ENCODE data around the gene PIF1. TPM values are rescaled to one million over a fixed set of nuclear protein-coding genes. Genes with fewer than 3 reads are reported as not detected.

PIF1 gene
- total RNA-seq, 4 donors from 2014 or later: 0.39 to 2.4 (median 1.1) TPM; not detected in 1

DNA sequence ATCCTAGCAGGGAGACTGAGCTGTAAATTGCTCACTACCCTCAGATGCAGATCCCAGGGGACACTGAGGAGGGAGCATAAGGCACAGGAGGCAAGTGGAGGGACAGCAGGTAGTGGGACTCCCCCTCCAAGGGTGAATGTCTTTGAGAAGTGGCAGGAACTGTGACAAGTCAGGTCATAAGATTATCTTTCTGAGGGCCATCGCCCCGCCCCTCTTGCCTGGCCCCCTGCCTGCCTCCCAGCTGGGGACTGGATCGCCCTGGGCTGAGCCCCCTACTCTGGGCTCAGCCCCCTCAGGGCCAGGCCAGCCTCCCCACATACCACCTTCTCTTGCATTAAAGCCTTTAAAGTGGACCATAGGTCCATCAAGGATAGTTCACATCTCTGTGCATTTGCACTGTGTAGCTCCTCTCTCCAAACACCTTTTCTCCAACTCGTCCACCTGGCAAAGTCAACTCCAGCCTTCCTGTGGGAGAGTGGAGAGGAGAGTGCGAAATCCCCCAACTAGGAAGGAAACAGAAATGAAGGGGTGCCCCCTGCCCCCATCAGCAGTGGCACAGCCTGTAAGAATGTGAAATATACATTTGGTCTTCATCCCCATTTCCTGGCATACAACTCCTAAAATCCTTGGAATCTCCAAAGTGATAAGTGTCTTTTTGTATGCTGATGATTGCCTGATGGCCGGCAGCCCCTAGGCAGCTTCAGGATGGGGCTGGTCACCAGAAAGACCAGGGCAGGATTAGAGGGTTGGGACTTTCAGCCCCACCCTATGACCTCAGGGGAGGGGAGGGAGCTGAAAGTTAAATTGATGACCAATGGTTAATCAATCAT is 14.7 kb downstream of the PIF1 start:
- Histone ChIP-seq H3K4me1 (peaks cover 0 to 3% (median 0%) of the 10 kb centered on the region in 4 donors), H3K4me3 (no peak overlapping the region), H3K27ac (no peak overlapping the region), H3K36me3 (no peaks in the 10 kb centered on the region), H3K9me3 (no peaks in the 10 kb centered on the region), H3K27me3 (peaks cover 0 to 6% of the 10 kb centered on the region in 2 donors)
- WGBS, 2 donors: 77 to 78% methylated on average over 6 of the region's 6 CpGs
- TF ChIP-seq, protein P1, sequence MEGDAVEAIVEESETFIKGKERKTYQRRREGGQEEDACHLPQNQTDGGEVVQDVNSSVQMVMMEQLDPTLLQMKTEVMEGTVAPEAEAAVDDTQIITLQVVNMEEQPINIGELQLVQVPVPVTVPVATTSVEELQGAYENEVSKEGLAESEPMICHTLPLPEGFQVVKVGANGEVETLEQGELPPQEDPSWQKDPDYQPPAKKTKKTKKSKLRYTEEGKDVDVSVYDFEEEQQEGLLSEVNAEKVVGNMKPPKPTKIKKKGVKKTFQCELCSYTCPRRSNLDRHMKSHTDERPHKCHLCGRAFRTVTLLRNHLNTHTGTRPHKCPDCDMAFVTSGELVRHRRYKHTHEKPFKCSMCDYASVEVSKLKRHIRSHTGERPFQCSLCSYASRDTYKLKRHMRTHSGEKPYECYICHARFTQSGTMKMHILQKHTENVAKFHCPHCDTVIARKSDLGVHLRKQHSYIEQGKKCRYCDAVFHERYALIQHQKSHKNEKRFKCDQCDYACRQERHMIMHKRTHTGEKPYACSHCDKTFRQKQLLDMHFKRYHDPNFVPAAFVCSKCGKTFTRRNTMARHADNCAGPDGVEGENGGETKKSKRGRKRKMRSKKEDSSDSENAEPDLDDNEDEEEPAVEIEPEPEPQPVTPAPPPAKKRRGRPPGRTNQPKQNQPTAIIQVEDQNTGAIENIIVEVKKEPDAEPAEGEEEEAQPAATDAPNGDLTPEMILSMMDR (IDR thresholded peaks at IDR 0.05): no peak
- DNase-seq (ENCODE audit: low spot score in 2 of 2): no peak

DNA sequence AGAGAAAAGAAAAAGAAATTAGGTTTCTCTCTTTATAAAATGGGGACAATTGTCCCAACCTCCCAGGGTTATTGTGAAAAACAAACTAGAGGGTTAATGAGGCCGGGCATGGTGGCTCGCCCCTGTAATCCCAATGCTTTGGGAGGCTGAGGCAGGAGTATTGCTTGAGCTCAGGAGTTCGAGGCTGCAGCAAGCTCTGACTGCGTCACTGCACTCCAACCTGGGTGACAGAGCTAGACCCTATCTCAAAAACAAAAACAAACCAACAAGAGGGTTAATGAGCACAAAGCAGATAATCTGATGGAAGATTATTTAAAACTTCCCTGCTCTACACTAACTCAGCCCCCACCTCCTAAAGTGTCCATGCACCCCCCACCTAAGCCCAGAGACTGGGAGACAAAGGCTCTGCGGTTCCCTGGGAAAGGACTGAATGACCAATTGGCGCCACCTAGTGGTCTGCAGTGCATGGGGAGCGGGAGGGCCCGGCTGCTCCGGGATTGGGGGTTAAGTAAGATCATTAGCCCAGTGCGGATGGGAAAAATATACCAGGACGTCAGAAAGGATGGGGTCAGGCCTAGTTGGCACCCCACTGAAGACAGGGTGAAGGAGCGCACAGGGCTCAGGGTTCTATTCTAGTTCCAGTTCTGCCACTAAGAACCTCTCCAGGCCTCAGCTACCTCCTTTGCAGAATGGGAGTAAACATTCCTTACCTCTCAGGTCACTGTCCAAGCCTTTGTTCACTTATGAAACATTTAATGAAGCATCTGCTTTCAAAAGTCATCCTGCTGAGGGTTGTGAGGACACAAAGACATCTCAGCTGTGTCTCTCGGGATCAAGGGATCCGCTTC is 15.6 kb downstream of the PIF1 start:
- DNase-seq (ENCODE audit: low spot score in 2 of 2): peak; percentile 71 to 91

DNA sequence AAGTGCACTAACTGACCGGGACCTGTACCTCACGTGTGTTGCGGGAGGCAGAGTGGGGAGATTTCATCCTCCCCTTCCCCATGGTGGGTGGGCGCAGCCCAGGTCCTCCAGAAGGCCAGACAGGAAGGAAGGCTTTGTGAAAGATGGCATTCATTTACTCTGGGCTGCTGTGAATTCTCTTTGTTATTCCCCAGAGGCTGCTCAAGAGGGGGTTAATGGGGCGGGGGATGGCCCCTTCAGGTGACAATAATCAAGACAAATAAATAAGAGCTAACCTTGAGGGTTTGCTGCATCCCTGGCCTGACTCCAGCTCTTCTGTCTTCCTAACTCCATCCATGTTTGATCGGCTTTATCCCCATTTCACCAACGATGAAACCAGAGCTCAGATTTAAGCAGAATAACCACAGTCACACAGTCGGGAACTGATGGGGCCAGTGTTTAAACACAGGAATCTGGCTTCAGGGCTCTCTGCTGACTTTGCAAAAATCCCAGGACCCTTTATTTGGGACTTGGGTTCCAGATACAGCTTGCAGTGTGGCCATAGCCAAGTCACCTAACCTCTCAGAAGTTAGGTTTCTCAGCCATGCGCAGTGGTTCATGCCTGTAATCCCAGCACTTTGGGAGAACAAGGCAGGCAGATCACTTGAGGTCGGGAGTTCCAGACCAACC is 16.5 kb downstream of the PIF1 start:
- Histone ChIP-seq H3K4me3 (no peak overlapping the region), H3K9me3 (no peaks in the 10 kb centered on the region), H3K27me3 (peaks cover 0 to 6% of the 10 kb centered on the region in 2 donors), H3K4me1 (peaks cover 0 to 3% (median 0%) of the 10 kb centered on the region in 4 donors), H3K36me3 (no peaks in the 10 kb centered on the region), H3K27ac (no peak overlapping the region)
- 63 to 67% methylated on average over 9 to 10 of the region's 10 CpGs for WGBS, 2 donors
- DNase-seq (ENCODE audit: low spot score in 2 of 2): no peak
- TF ChIP-seq EP300 (IDR thresholded peaks at IDR 0.05) (no peak), POLR2A (IDR thresholded peaks at IDR 0.05) (no peak)
- TF ChIP-seq, protein P1 (IDR thresholded peaks at IDR 0.05): no peak

More for the DNA sequence above, 15.6 kb downstream of the PIF1 start:
- Histone ChIP-seq H3K4me3 (no peak overlapping the region), H3K9me3 (no peaks in the 10 kb centered on the region), H3K4me1 (peaks cover 0 to 3% (median 0%) of the 10 kb centered on the region in 4 donors), H3K36me3 (no peaks in the 10 kb centered on the region), H3K27me3 (peaks cover 0 to 6% of the 10 kb centered on the region in 2 donors), H3K27ac (no peak overlapping the region)
- 29 to 31% methylated on average over 14 of the region's 14 CpGs for WGBS, 2 donors
- TF ChIP-seq EP300 (IDR thresholded peaks at IDR 0.05) (no peak), POLR2A (IDR thresholded peaks at IDR 0.05) (no peak)
- TF ChIP-seq, protein P1 (IDR thresholded peaks at IDR 0.05): peak; percentile 87 to 94 (median 90)

DNA sequence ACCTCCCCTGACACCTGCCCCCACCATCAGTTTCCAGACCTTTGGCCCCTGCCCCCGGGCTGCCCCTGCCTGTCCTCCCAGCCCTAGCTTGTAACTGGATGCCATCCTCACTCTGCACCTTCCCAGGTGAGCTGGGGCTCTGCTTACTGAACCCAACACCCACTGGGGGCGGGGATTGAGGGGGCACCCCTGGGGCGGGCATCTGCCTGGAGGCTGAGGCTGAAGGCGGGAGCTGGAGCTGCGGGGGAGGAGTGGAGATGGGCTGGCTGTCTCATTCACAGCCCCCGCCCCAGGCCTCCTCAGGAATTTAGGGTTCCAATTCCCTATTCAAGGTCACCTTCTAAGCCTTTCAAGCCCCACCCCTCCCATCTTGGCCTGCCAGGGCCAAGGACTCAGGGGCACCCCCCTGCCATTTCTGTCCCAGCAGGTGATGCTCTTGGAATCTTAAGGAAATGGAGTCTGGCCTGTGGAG is 17.7 kb downstream of the PIF1 start:
- H3K9me3 ChIP-seq: no peaks in the 10 kb centered on the region
- peaks cover 0 to 3% (median 0%) of the 10 kb centered on the region in 4 donors for H3K4me1 ChIP-seq
- WGBS, 2 donors: 67 to 68% methylated on average over 5 to 6 of the region's 6 CpGs
- no peaks in the 10 kb centered on the region for H3K36me3 ChIP-seq
- H3K27me3 ChIP-seq: peaks cover 0 to 6% of the 10 kb centered on the region in 2 donors
- DNase-seq (ENCODE audit: low spot score in 2 of 2): no peak
- TF ChIP-seq, protein P1 (IDR thresholded peaks at IDR 0.05): no peak
- TF ChIP-seq POLR2A (IDR thresholded peaks at IDR 0.05): no peak
- no peak for TF ChIP-seq EP300 (IDR thresholded peaks at IDR 0.05)
- H3K27ac ChIP-seq: no peak overlapping the region
- no peak overlapping the region for H3K4me3 ChIP-seq
